IPS-20b (cell line): ENCODE data around the gene OR13C9.
"Not testable (repeated sequence)": the region's sequence is repeated elsewhere in the genome, so short reads cannot be mapped to it uniquely, and the experiment has no call there.

Source experiments
- H3K27ac ChIP-seq: one replicate; pipeline ENCODE4 v1.5.1; 2013; ENCODE audit warnings: low read length
- H3K27me3 ChIP-seq: 2 replicates; pipeline ENCODE4 v1.6.1; 2013; ENCODE audit warnings: mild to moderate bottlenecking, low read length, inconsistent platforms; ENCODE audit not compliant: insufficient read depth
- H3K36me3 ChIP-seq: 2 replicates; pipeline ENCODE4 v1.6.1; 2013; ENCODE audit warnings: low read depth, mild to moderate bottlenecking, inconsistent platforms, low read length, moderate library complexity; ENCODE audit not compliant: insufficient read depth
- H3K4me1 ChIP-seq: 2 replicates; pipeline ENCODE4 v1.6.1; 2013; ENCODE audit warnings: mild to moderate bottlenecking, control low read depth, inconsistent platforms, low read length, moderate library complexity; ENCODE audit not compliant: insufficient read depth
- H3K4me3 ChIP-seq: 2 replicates; pipeline ENCODE4 v1.5.1; 2013; ENCODE audit warnings: mild to moderate bottlenecking, low read length, inconsistent platforms
- H3K9ac ChIP-seq: 2 replicates; pipeline ENCODE4 v1.6.1; 2013; ENCODE audit warnings: low read depth, mild to moderate bottlenecking, inconsistent platforms, low read length, moderate library complexity
- H3K9me3 ChIP-seq: 2 replicates; pipeline ENCODE4 v1.6.1; 2013; ENCODE audit warnings: mild to moderate bottlenecking, low read depth, low read length, inconsistent platforms; ENCODE audit not compliant: insufficient read depth

Gene OR13C9

GRCh38 chr9:104598749-104599148 is 19.3 kb downstream of the OR13C9 start:
- H3K27me3 ChIP-seq, H3K9me3 ChIP-seq, H3K9ac ChIP-seq, H3K4me3 ChIP-seq, H3K36me3 ChIP-seq, H3K4me1 ChIP-seq, H3K27ac ChIP-seq: not testable (repeated sequence)

DNA sequence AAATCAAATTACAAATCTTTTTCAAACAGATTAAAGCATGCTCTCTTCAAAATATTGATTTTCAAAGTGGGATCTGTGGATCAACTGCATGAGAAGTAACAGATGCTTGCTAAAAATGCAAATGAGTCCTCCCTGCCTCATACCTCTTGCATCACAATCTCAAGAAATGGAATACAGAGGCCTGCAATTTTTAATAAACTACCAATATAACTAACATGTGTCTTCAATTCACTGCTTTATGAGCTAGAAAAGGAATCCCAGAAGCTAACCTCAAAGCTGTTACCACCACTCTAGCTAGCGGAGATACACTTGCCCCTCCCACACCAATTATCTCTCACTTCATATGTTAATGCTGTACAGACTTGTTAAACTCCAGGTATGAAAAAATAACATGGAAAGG is 28.4 kb downstream of the OR13C9 start:
- Histone ChIP-seq H3K4me1 (no peaks in the 10 kb centered on the region), H3K9me3 (no peaks in the 10 kb centered on the region; the same call in 1 of the 2 replicates), H3K27ac (no peak overlapping the region)

GRCh38 chr9:104586496-104587180 is 31.4 kb downstream of the OR13C9 start:
- H3K9ac ChIP-seq, result no peak overlapping the region

More for the DNA sequence above, 28.4 kb downstream of the OR13C9 start:
- Histone ChIP-seq H3K4me3 (no peak overlapping the region), H3K9ac (no peak overlapping the region), H3K27me3 (no peaks in the 10 kb centered on the region), H3K36me3 (no peaks in the 10 kb centered on the region)

DNA sequence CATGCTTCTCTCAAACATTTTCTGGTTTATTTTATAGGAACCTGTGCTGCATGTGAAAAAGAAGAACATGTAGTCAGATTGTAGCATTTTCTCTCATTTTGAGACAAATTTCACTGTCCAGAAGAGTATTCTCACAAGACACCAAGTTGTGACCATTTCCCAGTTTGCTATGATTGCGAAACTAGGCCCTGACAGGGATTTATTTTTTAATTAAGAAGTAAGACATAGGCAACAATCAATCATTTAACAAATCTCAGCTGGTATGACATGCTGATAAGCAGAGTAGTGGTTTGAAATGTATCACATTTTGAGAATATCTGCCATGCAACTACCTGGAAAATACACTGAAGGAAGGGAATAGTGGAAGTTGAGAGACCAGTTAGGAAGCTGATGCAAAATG is 37.4 kb downstream of the OR13C9 start:
- Histone ChIP-seq H3K9ac (no peak overlapping the region), H3K9me3 (no peaks in the 10 kb centered on the region), H3K4me3 (no peak overlapping the region), H3K27ac (no peak overlapping the region), H3K36me3 (no peaks in the 10 kb centered on the region), H3K4me1 (no peaks in the 10 kb centered on the region), H3K27me3 (no peaks in the 10 kb centered on the region)

More at GRCh38 chr9:104586496-104587180, 31.4 kb downstream of the OR13C9 start:
- H3K27me3 ChIP-seq, result no peaks in the 10 kb centered on the region
- no peaks in the 10 kb centered on the region for H3K9me3 ChIP-seq
- H3K4me3 ChIP-seq, result no peak overlapping the region
- H3K27ac ChIP-seq, result no peak overlapping the region
- H3K4me1 ChIP-seq, result no peaks in the 10 kb centered on the region
- no peaks in the 10 kb centered on the region for H3K36me3 ChIP-seq

DNA sequence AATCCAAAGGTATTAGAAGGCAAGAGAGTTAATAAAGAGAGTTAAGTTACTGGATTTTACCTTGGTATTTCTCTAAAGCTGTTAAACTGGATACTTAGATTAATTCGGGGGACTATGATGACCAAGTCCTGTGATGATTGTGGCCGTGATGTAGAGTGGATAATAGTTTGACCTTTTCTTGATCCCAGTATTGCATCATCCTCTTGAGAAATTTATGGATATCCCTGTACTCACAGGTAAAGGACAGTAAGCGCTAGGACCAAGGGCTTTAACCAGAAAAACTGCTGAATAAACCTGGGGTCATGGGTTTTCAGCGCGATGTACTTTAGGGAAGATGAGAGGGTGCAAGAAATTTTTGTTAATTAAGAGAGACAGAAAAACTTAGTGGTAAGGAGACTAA is 40.7 kb downstream of the OR13C9 start:
- no peaks in the 10 kb centered on the region for H3K36me3 ChIP-seq
- H3K9me3 ChIP-seq, result no peaks in the 10 kb centered on the region
- no peak overlapping the region for H3K9ac ChIP-seq
- H3K4me1 ChIP-seq, result no peaks in the 10 kb centered on the region
- no peak overlapping the region for H3K27ac ChIP-seq
- no peak overlapping the region for H3K4me3 ChIP-seq
- H3K27me3 ChIP-seq, result no peaks in the 10 kb centered on the region

DNA sequence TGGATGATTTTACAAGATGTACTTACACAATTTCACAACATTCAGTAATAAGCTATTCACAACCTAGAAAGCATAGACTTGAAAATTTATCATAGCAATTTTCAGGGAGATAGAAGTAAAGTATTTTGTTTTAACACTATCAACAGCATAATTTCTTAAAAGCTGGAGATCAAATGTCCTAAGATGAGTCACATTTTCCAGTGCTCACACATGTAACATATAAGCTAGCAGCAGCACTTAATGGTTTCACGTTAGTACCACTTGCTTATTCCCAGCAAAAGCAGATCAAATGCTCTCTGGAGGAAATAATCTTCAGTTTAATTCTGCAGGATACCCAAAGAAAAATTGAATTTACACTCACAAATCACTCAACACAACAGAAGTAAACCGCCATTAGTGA is 42.5 kb downstream of the OR13C9 start:
- no peak overlapping the region for H3K9ac ChIP-seq
- H3K36me3 ChIP-seq, result no peaks in the 10 kb centered on the region
- peaks cover 6% of the 10 kb centered on the region; the same call in 1 of the 2 replicates for H3K9me3 ChIP-seq

GRCh38 chr9:104572612-104573011 is 45.4 kb downstream of the OR13C9 start:
- Histone ChIP-seq H3K4me3 (no peak overlapping the region), H3K27me3 (no peaks in the 10 kb centered on the region), H3K36me3 (no peaks in the 10 kb centered on the region), H3K27ac (no peak overlapping the region), H3K9me3 (peaks cover 6% of the 10 kb centered on the region; the same call in 1 of the 2 replicates), H3K4me1 (no peaks in the 10 kb centered on the region), H3K9ac (no peak overlapping the region)

More for the DNA sequence above, 42.5 kb downstream of the OR13C9 start:
- Histone ChIP-seq H3K4me1 (no peaks in the 10 kb centered on the region), H3K4me3 (no peak overlapping the region), H3K27ac (no peak overlapping the region), H3K27me3 (no peaks in the 10 kb centered on the region)

- Histone ChIP-seq H3K4me3 (no peak within 1 kb of the TSS), H3K9me3 (peaks cover 6% of the 10 kb centered on the region; the same call in 1 of the 2 replicates), H3K27me3 (no peaks in the 10 kb centered on the region), H3K27ac (no peak within 1 kb of the TSS), H3K4me1 (no peaks in the 10 kb centered on the region), H3K36me3 (no peaks in the 10 kb centered on the region), H3K9ac (no peak within 1 kb of the TSS)
Observed at GRCh38 chr9:104568868-104569267, 49.1 kb downstream of the OR13C9 start, which contains the start of gene OR13C8. TSS of gene OR13C8 (plus strand) at chr9:104569168. CDS start at chr9:104569168, 0 bp downstream.
